ENCODE measurements around the gene ZBTB16.

DNA sequence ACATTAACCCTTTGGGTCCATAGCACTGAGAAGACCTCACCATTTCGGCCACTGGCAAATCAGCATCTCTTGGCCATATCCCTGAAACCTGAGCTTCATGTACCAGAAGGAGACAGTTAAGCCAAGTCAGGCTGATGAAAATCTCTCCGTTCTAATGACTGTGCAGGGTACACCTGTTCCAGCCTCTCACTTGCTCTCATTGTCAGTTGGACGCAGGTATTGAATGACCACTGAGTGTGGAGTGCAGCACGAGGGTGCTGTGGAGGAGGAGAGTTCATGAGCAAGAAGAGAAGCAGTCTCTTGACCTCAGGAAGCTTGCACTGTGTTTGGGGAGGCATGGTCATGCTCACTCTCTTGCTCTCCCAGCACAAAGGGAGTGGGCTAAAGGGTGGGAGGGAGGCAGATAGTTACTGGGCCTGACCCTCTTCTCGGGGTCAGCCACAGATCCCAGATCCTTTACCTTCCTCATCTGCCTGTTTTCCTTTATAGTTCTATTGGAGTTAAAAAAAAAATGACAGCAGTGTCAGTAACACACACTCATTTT is 65.2 kb downstream of the ZBTB16 start:
- TF ChIP-seq, protein P1, sequence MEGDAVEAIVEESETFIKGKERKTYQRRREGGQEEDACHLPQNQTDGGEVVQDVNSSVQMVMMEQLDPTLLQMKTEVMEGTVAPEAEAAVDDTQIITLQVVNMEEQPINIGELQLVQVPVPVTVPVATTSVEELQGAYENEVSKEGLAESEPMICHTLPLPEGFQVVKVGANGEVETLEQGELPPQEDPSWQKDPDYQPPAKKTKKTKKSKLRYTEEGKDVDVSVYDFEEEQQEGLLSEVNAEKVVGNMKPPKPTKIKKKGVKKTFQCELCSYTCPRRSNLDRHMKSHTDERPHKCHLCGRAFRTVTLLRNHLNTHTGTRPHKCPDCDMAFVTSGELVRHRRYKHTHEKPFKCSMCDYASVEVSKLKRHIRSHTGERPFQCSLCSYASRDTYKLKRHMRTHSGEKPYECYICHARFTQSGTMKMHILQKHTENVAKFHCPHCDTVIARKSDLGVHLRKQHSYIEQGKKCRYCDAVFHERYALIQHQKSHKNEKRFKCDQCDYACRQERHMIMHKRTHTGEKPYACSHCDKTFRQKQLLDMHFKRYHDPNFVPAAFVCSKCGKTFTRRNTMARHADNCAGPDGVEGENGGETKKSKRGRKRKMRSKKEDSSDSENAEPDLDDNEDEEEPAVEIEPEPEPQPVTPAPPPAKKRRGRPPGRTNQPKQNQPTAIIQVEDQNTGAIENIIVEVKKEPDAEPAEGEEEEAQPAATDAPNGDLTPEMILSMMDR (IDR thresholded peaks at IDR 0.05): no peak
- TF ChIP-seq POLR2A (IDR thresholded peaks at IDR 0.05): no peak
- TF ChIP-seq POLR2AphosphoS5 (IDR thresholded peaks at IDR 0.05): no peak

Measured in sigmoid colon (tissue), 4 donors.